ENCODE data around the gene HOXB1. TPM values are rescaled to one million over a fixed set of nuclear protein-coding genes. Genes with fewer than 3 reads are reported as not detected.
A peak's percentile ranks its signal among the peaks of the same experiment; 100 is the strongest.
"Not testable (repeated sequence)": the region's sequence is repeated elsewhere in the genome, so short reads cannot be mapped to it uniquely, and the experiment has no call there.

Gene HOXB1
- total RNA-seq, 1 donor = not detected

DNA sequence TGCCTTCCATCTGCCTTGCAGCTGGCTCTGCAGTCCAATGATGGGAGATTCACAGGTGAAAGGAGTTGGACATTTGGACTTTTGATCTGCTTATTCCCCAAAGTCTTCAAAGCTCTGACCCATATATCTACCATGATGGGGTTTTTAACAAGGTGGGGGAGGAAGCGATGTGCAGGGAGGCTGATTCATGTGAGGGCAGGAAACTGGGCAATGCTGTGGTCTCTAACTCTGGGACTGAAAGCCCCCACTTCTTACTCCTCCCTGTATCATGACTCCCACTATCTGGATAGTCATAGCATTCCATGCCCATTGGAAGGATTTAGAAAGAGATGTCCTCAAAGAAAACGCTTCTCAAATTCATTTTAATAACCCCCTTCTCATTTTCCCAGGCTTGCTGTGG is 16.3 kb downstream of the HOXB1 start:
- TF ChIP-seq, protein P1, sequence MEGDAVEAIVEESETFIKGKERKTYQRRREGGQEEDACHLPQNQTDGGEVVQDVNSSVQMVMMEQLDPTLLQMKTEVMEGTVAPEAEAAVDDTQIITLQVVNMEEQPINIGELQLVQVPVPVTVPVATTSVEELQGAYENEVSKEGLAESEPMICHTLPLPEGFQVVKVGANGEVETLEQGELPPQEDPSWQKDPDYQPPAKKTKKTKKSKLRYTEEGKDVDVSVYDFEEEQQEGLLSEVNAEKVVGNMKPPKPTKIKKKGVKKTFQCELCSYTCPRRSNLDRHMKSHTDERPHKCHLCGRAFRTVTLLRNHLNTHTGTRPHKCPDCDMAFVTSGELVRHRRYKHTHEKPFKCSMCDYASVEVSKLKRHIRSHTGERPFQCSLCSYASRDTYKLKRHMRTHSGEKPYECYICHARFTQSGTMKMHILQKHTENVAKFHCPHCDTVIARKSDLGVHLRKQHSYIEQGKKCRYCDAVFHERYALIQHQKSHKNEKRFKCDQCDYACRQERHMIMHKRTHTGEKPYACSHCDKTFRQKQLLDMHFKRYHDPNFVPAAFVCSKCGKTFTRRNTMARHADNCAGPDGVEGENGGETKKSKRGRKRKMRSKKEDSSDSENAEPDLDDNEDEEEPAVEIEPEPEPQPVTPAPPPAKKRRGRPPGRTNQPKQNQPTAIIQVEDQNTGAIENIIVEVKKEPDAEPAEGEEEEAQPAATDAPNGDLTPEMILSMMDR (IDR thresholded peaks at IDR 0.05; ENCODE audit: insufficient read depth, low read depth, low read length) = no peak
- H3K4me3 ChIP-seq (ENCODE audit: low read depth, low read length) = no peak overlapping the region
- no peak for DNase-seq (ENCODE audit: low read depth)

- no peak overlapping the region for H3K4me3 ChIP-seq (ENCODE audit: low read depth, low read length)
- DNase-seq (ENCODE audit: low read depth) = no peak
- TF ChIP-seq, protein P1 (IDR thresholded peaks at IDR 0.05; ENCODE audit: insufficient read depth, low read depth, low read length) = no peak
Measured at GRCh38 chr17:48513666-48514455, 16.9 kb downstream of the HOXB1 start.

- TF ChIP-seq, protein P1 (IDR thresholded peaks at IDR 0.05; ENCODE audit: insufficient read depth, low read depth, low read length) = no peak
- peak; percentile 52 for DNase-seq (ENCODE audit: low read depth)
- H3K4me3 ChIP-seq (ENCODE audit: low read depth, low read length) = no peak overlapping the region
Measured at GRCh38 chr17:48513097-48513496, 17.7 kb downstream of the HOXB1 start.

DNA sequence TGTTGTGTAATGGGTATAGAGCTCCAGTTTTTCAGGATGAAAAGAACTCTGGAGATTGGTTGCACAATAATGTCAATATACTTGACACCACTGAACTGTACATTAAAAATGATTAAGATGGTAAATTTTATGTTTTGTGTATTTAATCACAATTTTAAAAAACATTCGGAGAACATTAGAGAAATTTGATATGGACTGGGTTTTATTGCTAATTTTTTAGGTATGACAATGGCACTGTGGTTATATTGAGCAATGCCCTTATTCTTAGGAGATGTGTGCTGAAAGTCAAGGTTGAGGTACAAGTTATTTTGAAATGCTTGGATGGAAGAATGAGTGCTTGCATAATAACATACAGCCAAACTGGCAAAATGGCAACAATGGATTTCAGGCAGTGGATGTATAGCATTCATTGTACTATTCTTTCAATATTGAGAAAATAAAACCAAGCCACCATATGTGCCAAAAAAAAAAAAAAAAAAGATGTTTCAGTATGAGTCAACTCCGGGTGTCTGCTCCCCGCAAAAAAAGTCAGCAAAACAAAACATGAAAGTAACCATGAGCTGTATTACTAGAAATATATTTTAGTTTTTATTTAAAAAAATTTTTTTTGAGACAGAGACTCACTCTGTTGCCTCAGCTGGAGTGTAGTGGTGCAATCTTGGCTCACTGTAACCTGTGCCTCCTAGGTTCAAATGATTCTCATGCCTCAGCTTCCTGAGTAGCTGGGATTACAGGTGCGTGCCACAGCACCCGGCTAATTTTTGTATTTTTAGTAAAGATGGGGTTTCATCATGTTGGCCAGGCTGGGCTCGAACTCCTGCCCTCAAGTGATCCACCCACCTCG is 19.8 kb downstream of the HOXB1 start:
- peak; percentile 70 for DNase-seq (ENCODE audit: low read depth)
- no peak overlapping the region for H3K4me3 ChIP-seq (ENCODE audit: low read depth, low read length)
- TF ChIP-seq, protein P1 (IDR thresholded peaks at IDR 0.05; ENCODE audit: insufficient read depth, low read depth, low read length) = no peak

GRCh38 chr17:48510381-48510760 is 20.4 kb downstream of the HOXB1 start:
- TF ChIP-seq, protein P1 (IDR thresholded peaks at IDR 0.05; ENCODE audit: insufficient read depth, low read depth, low read length) = no peak
- DNase-seq (ENCODE audit: low read depth) = no peak
- H3K4me3 ChIP-seq (ENCODE audit: low read depth, low read length) = no peak overlapping the region

GRCh38 chr17:48509708-48510107 is 21.1 kb downstream of the HOXB1 start:
- DNase-seq (ENCODE audit: low read depth); H3K4me3 ChIP-seq (ENCODE audit: low read depth, low read length): not testable (repeated sequence)

- DNase-seq (ENCODE audit: low read depth) = no peak
- H3K4me3 ChIP-seq (ENCODE audit: low read depth, low read length) = no peak overlapping the region
- TF ChIP-seq, protein P1 (IDR thresholded peaks at IDR 0.05; ENCODE audit: insufficient read depth, low read depth, low read length) = no peak
Measured at GRCh38 chr17:48506246-48506645, 24.6 kb downstream of the HOXB1 start.
